Lower leg skin (tissue), 3 donors: Measurements from ENCODE around the gene ZNF232.

Experiments
- POLR2A ChIP-seq, 2 donors: fragments of 450-650 bp; IDR thresholded peaks; one replicate each; pipeline ENCODE4 v1.6.1; 2016 to 2017; ENCODE audit warnings: antibody characterized with exemption in 2 of 2, mild to moderate bottlenecking in 1 of 2, moderate library complexity in 1 of 2
- TF ChIP-seq, protein P1 (sequence below), 3 donors: fragments of 450-650 bp; IDR thresholded peaks; one replicate each; pipeline ENCODE4 v1.5.1; 2016; ENCODE audit warnings: antibody characterized with exemption in 3 of 3, mild to moderate bottlenecking in 3 of 3, moderate library complexity in 2 of 3

DNA sequence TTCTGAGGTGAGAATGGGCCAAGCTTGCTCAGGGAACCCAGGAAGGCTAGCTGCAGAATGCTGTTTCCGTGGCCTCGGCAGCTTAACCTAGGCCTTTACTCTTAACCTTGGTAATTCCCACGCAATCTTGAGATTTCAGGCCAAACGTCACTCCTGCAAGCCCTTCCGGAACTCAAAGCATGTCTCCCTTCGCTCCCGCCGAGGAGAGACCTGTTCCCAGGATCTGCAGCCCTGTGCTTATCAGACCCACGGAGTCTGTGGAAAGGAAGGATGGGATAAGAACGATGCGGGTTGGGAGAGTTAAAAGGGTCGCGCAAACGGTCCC lies 33.9 kb downstream of the ZNF232 start:
- TF ChIP-seq POLR2A (IDR thresholded peaks at IDR 0.05): no peak
- TF ChIP-seq, protein P1, sequence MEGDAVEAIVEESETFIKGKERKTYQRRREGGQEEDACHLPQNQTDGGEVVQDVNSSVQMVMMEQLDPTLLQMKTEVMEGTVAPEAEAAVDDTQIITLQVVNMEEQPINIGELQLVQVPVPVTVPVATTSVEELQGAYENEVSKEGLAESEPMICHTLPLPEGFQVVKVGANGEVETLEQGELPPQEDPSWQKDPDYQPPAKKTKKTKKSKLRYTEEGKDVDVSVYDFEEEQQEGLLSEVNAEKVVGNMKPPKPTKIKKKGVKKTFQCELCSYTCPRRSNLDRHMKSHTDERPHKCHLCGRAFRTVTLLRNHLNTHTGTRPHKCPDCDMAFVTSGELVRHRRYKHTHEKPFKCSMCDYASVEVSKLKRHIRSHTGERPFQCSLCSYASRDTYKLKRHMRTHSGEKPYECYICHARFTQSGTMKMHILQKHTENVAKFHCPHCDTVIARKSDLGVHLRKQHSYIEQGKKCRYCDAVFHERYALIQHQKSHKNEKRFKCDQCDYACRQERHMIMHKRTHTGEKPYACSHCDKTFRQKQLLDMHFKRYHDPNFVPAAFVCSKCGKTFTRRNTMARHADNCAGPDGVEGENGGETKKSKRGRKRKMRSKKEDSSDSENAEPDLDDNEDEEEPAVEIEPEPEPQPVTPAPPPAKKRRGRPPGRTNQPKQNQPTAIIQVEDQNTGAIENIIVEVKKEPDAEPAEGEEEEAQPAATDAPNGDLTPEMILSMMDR (IDR thresholded peaks at IDR 0.05): no peak
